Gastrocnemius medialis (tissue), 4 donors: ENCODE data around the gene C2orf80. TPM values are rescaled to one million over a fixed set of nuclear protein-coding genes. Genes with fewer than 3 reads are reported as not detected.

Experiments
- ATAC-seq, 2 donors: fragments of 150-250 bp; one replicate each; pipeline ENCODE4 v1.9.1; 2016
- DNase-seq, 2 donors: peaks; one replicate each; pipeline ENCODE4 v3.0.0-alpha.2; 2019
- H3K27ac ChIP-seq, 4 donors: fragments of 200-600 bp; sonication (generic); 1 replicate in 1 of 4; 2 replicates in 3 of 4; pipeline ENCODE4 v1.5.1; 2016 to 2018; ENCODE audit warnings: mild to moderate bottlenecking in 2 of 4, moderate library complexity in 1 of 4
- H3K27me3 ChIP-seq, 3 donors: fragments of 200-600 bp; sonication (generic) in 2 of 3; 1 replicate in 1 of 3; 2 replicates in 2 of 3; pipeline versions ENCODE4 v1.5.1 to v1.6.0; 2016 to 2019; ENCODE audit warnings: mild to moderate bottlenecking in 1 of 3, moderate library complexity in 1 of 3
- H3K36me3 ChIP-seq, 2 donors: fragments of 200-600 bp; sonication (generic) in 1 of 2; one replicate each; pipeline ENCODE4 v1.5.1; 2017 to 2018
- H3K4me1 ChIP-seq, 2 donors: fragments of 200-600 bp; sonication (generic) in 1 of 2; one replicate each; pipeline ENCODE4 v1.5.1; 2016 to 2017; ENCODE audit warnings: mild to moderate bottlenecking in 2 of 2
- H3K4me3 ChIP-seq, 4 donors: fragments of 200-600 bp; sonication (generic) in 3 of 4; 1 replicate in 1 of 4; 2 replicates in 3 of 4; pipeline ENCODE4 v1.5.1; 2016 to 2019; ENCODE audit warnings: mild to moderate bottlenecking in 2 of 4
- H3K9me3 ChIP-seq, 3 donors: fragments of 200-600 bp; sonication (generic) in 2 of 3; 1 replicate in 1 of 3; 2 replicates in 2 of 3; pipeline ENCODE4 v1.5.1; 2016 to 2019
- POLR2A ChIP-seq, 2 donors: fragments of 450-650 bp; IDR thresholded peaks; one replicate each; pipeline ENCODE4 v1.6.1; 2017; ENCODE audit warnings: antibody characterized with exemption in 2 of 2, mild to moderate bottlenecking in 2 of 2, moderate library complexity in 2 of 2
- in situ Hi-C, 4 donors: fragments of 200-750 bp; cut with MboI; loops; one replicate each; pipeline versions ENCODE4 v1.15.0 to v1.8.0; 2017; ENCODE audit warnings: low sequenced_read_pairs in 4 of 4
- intact Hi-C: fragments of 100-400 bp; cut with DNase I; formaldehyde crosslinking; loops from one replicate; pipeline ENCODE4 v1.15.1; 2023; ENCODE audit warnings: low total_unique reads
- total RNA-seq, 4 donors: library from RNA; depleted of rRNA; stranded (reverse); fragments of >200 nt; gene quantifications; one replicate each; pipeline versions ENCODE4 v1.1.0 to v1.2.3, GENCODE V29; 2016
- TF ChIP-seq, protein P1 (sequence below), 5 experiments: fragments of 450-650 bp in 3 of 5; fragments of 200-600 bp in 2 of 5; sonication (generic) in 2 of 5; IDR thresholded peaks in 4 of 5; conservative IDR thresholded peaks in 1 of 5; 1 replicate in 4 of 5; 2 replicates in 1 of 5; pipeline ENCODE4 v1.5.1; 2016 to 2019; ENCODE audit warnings: antibody characterized with exemption in 5 of 5, mild to moderate bottlenecking in 3 of 5, moderate library complexity in 3 of 5

Gene C2orf80
- not detected for total RNA-seq

DNA sequence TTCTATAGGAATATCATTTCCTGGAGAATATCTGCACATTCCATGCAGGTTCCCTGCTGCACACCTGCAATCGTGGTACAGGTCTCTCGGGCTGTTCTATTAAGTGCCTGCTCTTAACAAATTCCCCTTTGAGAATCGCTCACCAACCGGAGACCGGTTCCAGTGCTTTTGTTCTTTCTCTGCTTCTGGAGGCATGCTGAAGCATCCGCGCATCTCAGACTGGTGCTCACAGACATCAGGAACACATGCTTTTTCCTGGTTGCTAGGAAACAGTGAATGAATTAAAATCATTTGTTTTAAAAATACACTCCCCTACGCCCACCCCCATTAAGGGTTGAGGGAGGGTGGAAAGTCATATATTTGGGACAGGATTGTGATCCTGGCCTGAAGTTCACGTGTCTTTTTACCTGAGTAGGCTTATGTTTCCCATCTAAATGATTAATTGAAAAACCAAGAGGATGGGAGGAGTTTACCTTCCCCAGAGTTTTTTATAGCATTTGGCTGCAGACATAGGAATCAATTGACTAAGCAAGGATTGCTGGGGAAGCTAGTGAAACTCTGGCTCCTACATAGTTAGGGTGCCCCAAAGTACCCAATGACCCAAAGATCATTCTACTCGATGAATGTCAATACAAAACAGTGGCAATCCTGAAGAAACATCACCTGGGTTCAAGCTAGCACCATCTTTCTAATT lies at the start of gene C2orf80:
TSS of gene C2orf80 (minus strand) at position 221 of the 694 bp plus-strand sequence. CDS start 3,044 bp downstream, outside the sequence.
- ATAC-seq (no peak), DNase-seq (no peak)
- Histone ChIP-seq H3K4me1 (no peaks in the 10 kb centered on the region), H3K9me3 (no peaks in the 10 kb centered on the region), H3K36me3 (no peaks in the 10 kb centered on the region), H3K27me3 (peaks cover 0 to 5% (median 5%) of the 10 kb centered on the region in 3 donors), H3K4me3 (no peak within 1 kb of the TSS), H3K27ac (no peak within 1 kb of the TSS)
- in situ Hi-C loops (no loop called here), intact Hi-C loops (no loop called here)
- TF ChIP-seq, protein P1, sequence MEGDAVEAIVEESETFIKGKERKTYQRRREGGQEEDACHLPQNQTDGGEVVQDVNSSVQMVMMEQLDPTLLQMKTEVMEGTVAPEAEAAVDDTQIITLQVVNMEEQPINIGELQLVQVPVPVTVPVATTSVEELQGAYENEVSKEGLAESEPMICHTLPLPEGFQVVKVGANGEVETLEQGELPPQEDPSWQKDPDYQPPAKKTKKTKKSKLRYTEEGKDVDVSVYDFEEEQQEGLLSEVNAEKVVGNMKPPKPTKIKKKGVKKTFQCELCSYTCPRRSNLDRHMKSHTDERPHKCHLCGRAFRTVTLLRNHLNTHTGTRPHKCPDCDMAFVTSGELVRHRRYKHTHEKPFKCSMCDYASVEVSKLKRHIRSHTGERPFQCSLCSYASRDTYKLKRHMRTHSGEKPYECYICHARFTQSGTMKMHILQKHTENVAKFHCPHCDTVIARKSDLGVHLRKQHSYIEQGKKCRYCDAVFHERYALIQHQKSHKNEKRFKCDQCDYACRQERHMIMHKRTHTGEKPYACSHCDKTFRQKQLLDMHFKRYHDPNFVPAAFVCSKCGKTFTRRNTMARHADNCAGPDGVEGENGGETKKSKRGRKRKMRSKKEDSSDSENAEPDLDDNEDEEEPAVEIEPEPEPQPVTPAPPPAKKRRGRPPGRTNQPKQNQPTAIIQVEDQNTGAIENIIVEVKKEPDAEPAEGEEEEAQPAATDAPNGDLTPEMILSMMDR (IDR thresholded peaks at IDR 0.05 in 4 of 5, conservative IDR thresholded peaks at IDR 0.05 in 1 of 5): no peak
- no peak for TF ChIP-seq POLR2A (IDR thresholded peaks at IDR 0.05)

DNA sequence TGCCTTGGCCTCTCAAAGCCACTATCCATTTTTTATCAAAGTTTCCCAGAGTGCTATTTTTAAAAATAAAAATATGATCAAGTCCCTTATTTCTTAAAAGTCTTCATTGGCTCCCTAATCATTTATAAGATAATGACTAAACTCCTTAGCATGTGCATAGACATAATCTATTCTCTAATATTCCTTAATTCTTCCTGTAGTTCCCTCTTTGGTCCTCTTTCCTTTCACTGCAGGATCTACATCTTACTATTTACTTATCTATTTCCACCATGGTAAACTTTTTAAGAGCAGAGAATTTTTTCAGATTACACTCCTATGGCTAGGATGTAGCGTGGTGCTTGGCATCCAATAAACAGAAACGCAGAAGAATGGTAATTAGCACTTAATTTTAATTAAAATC lies 46.0 kb upstream of the C2orf80 start:
- DNase-seq (no peak), ATAC-seq (no peak)
- in situ Hi-C loops (no loop called here), intact Hi-C loops (no loop called here)
- Histone ChIP-seq H3K27ac (no peak overlapping the region), H3K9me3 (no peaks in the 10 kb centered on the region), H3K4me1 (no peaks in the 10 kb centered on the region), H3K36me3 (peaks cover 4 to 41% of the 10 kb centered on the region in 2 donors), H3K4me3 (no peak overlapping the region), H3K27me3 (no peaks in the 10 kb centered on the region)
- TF ChIP-seq POLR2A (IDR thresholded peaks at IDR 0.05): no peak
- TF ChIP-seq, protein P1 (IDR thresholded peaks at IDR 0.05 in 4 of 5, conservative IDR thresholded peaks at IDR 0.05 in 1 of 5): no peak

DNA sequence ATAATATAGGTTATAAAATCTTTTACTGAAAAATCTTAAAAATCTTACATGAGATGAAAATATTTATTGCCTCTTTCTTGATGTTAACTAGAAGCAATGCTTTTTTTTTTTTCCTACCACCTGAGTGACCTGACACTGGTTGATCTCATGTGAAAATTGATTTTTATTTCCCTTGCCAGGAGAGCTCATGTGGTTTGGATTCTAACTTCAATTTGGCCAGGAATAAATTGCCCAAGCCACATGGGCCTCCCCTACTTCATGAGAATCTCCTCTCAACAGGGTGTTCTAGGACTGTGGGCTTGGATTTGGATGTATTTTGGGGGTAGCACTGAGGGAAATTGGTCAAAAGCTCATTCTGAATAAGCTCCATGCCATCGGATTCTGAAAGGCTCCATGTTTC lies 45.0 kb upstream of the C2orf80 start:
- Histone ChIP-seq H3K27me3 (no peaks in the 10 kb centered on the region), H3K4me3 (no peak overlapping the region), H3K4me1 (no peaks in the 10 kb centered on the region), H3K36me3 (peaks cover 4 to 30% of the 10 kb centered on the region in 2 donors), H3K27ac (no peak overlapping the region), H3K9me3 (no peaks in the 10 kb centered on the region)
- TF ChIP-seq POLR2A (IDR thresholded peaks at IDR 0.05): no peak
- TF ChIP-seq, protein P1 (IDR thresholded peaks at IDR 0.05 in 4 of 5, conservative IDR thresholded peaks at IDR 0.05 in 1 of 5): no peak
- ATAC-seq (no peak), DNase-seq (no peak)
- intact Hi-C loops (no loop called here), in situ Hi-C loops (no loop called here)

DNA sequence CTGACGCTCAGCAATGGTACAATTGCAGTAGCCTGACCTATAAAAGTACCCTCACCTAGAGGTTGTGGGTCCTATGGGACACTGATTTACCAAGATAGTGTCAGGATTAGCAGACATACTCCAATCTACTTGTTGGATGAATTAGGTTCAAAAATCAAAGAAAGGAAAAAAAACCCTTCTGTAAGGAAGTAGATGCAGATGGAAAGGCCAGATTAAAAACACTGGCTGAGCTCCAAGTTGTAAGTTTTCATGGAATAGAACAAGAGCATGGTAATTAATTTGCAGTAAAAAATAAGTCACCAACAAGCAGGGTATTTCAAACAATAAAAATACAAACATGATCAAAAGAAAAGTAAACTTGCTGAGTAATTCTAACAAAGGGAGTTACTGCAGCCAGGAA lies 38.6 kb upstream of the C2orf80 start:
- TF ChIP-seq, protein P1 (IDR thresholded peaks at IDR 0.05 in 4 of 5, conservative IDR thresholded peaks at IDR 0.05 in 1 of 5): no peak
- TF ChIP-seq POLR2A (IDR thresholded peaks at IDR 0.05): no peak
- Histone ChIP-seq H3K9me3 (no peaks in the 10 kb centered on the region), H3K27me3 (no peaks in the 10 kb centered on the region), H3K27ac (no peak overlapping the region), H3K4me3 (no peak overlapping the region), H3K36me3 (no peaks in the 10 kb centered on the region), H3K4me1 (no peaks in the 10 kb centered on the region)
- ATAC-seq (no peak), DNase-seq (no peak)
- intact Hi-C loops: no loop called here
- in situ Hi-C loops: no loop called here
